SK-N-SH (cell line): ENCODE results near the gene SLAMF7.

Source experiments
- CTCF ChIP-seq: fragments of 200-600 bp; sonication (generic); IDR thresholded peaks from 2 replicates; pipeline ENCODE4 v1.6.1; 2017; ENCODE audit warnings: antibody characterized with exemption, mild to moderate bottlenecking, moderate library complexity
- FOXM1 ChIP-seq: IDR thresholded peaks from 2 replicates; pipeline ENCODE4 v1.4.0; 2012; ENCODE audit warnings: low read depth, mild to moderate bottlenecking
- GABPA ChIP-seq: IDR thresholded peaks from 2 replicates; pipeline ENCODE4 v1.4.0; 2012; ENCODE audit warnings: low read depth, mild to moderate bottlenecking
- MAX ChIP-seq: IDR thresholded peaks from 2 replicates; pipeline ENCODE4 v1.4.0; 2012; ENCODE audit warnings: low read depth
- TAF1 ChIP-seq: IDR thresholded peaks from 2 replicates; pipeline ENCODE4 v1.6.1; 2012; ENCODE audit warnings: low read depth, mild to moderate bottlenecking, low read length, moderate library complexity, borderline replicate concordance
- USF1 ChIP-seq: IDR thresholded peaks from 2 replicates; pipeline ENCODE4 v1.4.0; 2012; ENCODE audit warnings: low read depth, borderline replicate concordance
- YY1 ChIP-seq: IDR thresholded peaks from 2 replicates; pipeline ENCODE4 v1.4.0; 2012; ENCODE audit warnings: low read depth, mild to moderate bottlenecking

- TF ChIP-seq CTCF (no peak), TAF1 (no peak), FOXM1 (no peak), YY1 (no peak), USF1 (no peak), MAX (no peak), GABPA (no peak)
These were observed 37.1 kb downstream of the SLAMF7 start for GRCh38 chr1:160776178-160776577.
